ENCODE results near the gene MTOR. TPM values are rescaled to one million over a fixed set of nuclear protein-coding genes. Genes with fewer than 3 reads are reported as not detected.

Gene MTOR
- total RNA-seq, 1 donor from 2014 or later = 26.9 TPM

- DNase-seq = no peak
- intact Hi-C loops (cut with DNase I) = no loop called here
- ATAC-seq (ENCODE audit: poor library complexity) = no peak
Observed at GRCh38 chr1:11061652-11062365, 200.5 kb downstream of the MTOR start.

- peak; percentile 95 for DNase-seq
- intact Hi-C loops (cut with DNase I) = no loop called here
- peak; percentile 100 for ATAC-seq (ENCODE audit: poor library complexity)
Observed at GRCh38 chr1:11059968-11060830, 202.2 kb downstream of the MTOR start, which contains the start of gene SRM. SRM (minus strand) TSS chr1:11060018; CDS start chr1:11059943, 75 bp downstream.

GRCh38 chr1:11059155-11059967 lies 203.0 kb downstream of the MTOR start:
- DNase-seq = no peak
- intact Hi-C loops (cut with DNase I) = no loop called here
- no peak for ATAC-seq (ENCODE audit: poor library complexity)

GRCh38 chr1:11058595-11059154 lies 203.7 kb downstream of the MTOR start:
- intact Hi-C loops (cut with DNase I) = no loop called here
- no peak for ATAC-seq (ENCODE audit: poor library complexity)
- no peak for DNase-seq

GRCh38 chr1:11058026-11058425 lies 204.3 kb downstream of the MTOR start:
- DNase-seq = no peak
- intact Hi-C loops (cut with DNase I) = no loop called here
- ATAC-seq (ENCODE audit: poor library complexity) = no peak

- ATAC-seq (ENCODE audit: poor library complexity) = no peak
- no peak for DNase-seq
- intact Hi-C loops (cut with DNase I) = no loop called here
Observed at GRCh38 chr1:11057477-11057876, 204.9 kb downstream of the MTOR start.

Other genes with a start within 250 kb of the MTOR start
- 106 TPM for gene TARDBP, start 249.9 kb downstream of the MTOR start, total RNA-seq
- not detected for gene MASP2, start 215.3 kb downstream of the MTOR start, total RNA-seq
- gene SRM, start 202.5 kb downstream of the MTOR start, total RNA-seq = 47.2 TPM
- gene EXOSC10, start 162.7 kb downstream of the MTOR start, total RNA-seq = 15.8 TPM
- 0.89 TPM for gene ANGPTL7, start 73.2 kb downstream of the MTOR start, total RNA-seq
- 10.1 TPM for gene UBIAD1, start 10.6 kb upstream of the MTOR start, total RNA-seq
- gene DISP3, start 216.6 kb upstream of the MTOR start, total RNA-seq = not detected

Measured in Right ventricle myocardium superior (tissue), 1 donor.